GM21390 (cell line): ENCODE data around the gene ARID5B.

ENCODE experiments used
- ATAC-seq: cut with Tn5 transposase; IDR thresholded peaks from one replicate; pipeline ENCODE4 v1.9.1; 2021; ENCODE audit not compliant: unreplicated experiment

Gene ARID5B

GRCh38 chr10:62011558-62011957 is 110.1 kb downstream of the ARID5B start:
- ATAC-seq, result no peak

- no peak for ATAC-seq
Observed at GRCh38 chr10:62012318-62012717, 110.8 kb downstream of the ARID5B start.

- ATAC-seq, result no peak
Observed at GRCh38 chr10:62014510-62014909, 113.0 kb downstream of the ARID5B start.

- ATAC-seq, result no peak
Observed at GRCh38 chr10:62015994-62016393, 114.5 kb downstream of the ARID5B start.

GRCh38 chr10:62016623-62017490 is 115.4 kb downstream of the ARID5B start:
- ATAC-seq, result peak; percentile 63

- ATAC-seq, result no peak
Observed at GRCh38 chr10:62017491-62017870, 116.0 kb downstream of the ARID5B start.

- peak; percentile 32 for ATAC-seq
Observed at GRCh38 chr10:62018131-62018911, 116.8 kb downstream of the ARID5B start.

GRCh38 chr10:62019013-62019684 is 117.7 kb downstream of the ARID5B start:
- ATAC-seq, result no peak

GRCh38 chr10:62019685-62020359 is 118.3 kb downstream of the ARID5B start:
- no peak for ATAC-seq

- ATAC-seq, result no peak
Observed at GRCh38 chr10:62021128-62021665, 119.7 kb downstream of the ARID5B start.

- no peak for ATAC-seq
Observed at GRCh38 chr10:62021978-62022802, 120.7 kb downstream of the ARID5B start.

- ATAC-seq, result no peak
Observed at GRCh38 chr10:62022830-62023229, 121.3 kb downstream of the ARID5B start.

GRCh38 chr10:62023329-62023728 is 121.8 kb downstream of the ARID5B start:
- no peak for ATAC-seq

- no peak for ATAC-seq
Observed at GRCh38 chr10:62024026-62024701, 122.7 kb downstream of the ARID5B start.

GRCh38 chr10:62025134-62025794 is 123.8 kb downstream of the ARID5B start:
- ATAC-seq, result no peak

GRCh38 chr10:62025901-62026879 is 124.7 kb downstream of the ARID5B start:
- ATAC-seq, result no peak

- no peak for ATAC-seq
Observed at GRCh38 chr10:62027841-62028501, 126.5 kb downstream of the ARID5B start.
